Activated gamma-delta T cell (primary cell): ENCODE measurements around the gene PIBF1.

Source experiments
- DNase-seq: peaks from one replicate; lab custom pipeline; 2025; lab: John Stamatoyannopoulos, UW

The PIBF1 gene

GRCh38 chr13:73059460-73060250 is 277.7 kb downstream of the PIBF1 start:
- DNase-seq = no peak

GRCh38 chr13:73060251-73061160 is 278.6 kb downstream of the PIBF1 start:
- DNase-seq = no peak

GRCh38 chr13:73061473-73061872 is 279.5 kb downstream of the PIBF1 start:
- DNase-seq = no peak

GRCh38 chr13:73061876-73062275 is 279.9 kb downstream of the PIBF1 start:
- no peak for DNase-seq

- DNase-seq = no peak
These were observed 280.5 kb downstream of the PIBF1 start for GRCh38 chr13:73062468-73062867.

GRCh38 chr13:73063166-73063565 is 281.2 kb downstream of the PIBF1 start:
- DNase-seq = no peak

- DNase-seq = no peak
These were observed 283.1 kb downstream of the PIBF1 start for GRCh38 chr13:73065036-73065435.

- no peak for DNase-seq
These were observed 283.9 kb downstream of the PIBF1 start for GRCh38 chr13:73065665-73066340.
